GM06990 (cell line): ENCODE data around the gene LLGL1.

Experiments
- DNase-seq: peaks from one replicate; pipeline ENCODE4 v3.0.0-alpha.2; 2011; ENCODE audit not compliant: insufficient read length; ENCODE audit errors: extremely low read depth
- H3K27me3 ChIP-seq: replicated peaks from 2 replicates; pipeline ENCODE4 v1.6.0; 2011; ENCODE audit warnings: low read length; ENCODE audit not compliant: control insufficient read depth, insufficient read depth
- H3K36me3 ChIP-seq: 2 replicates; pipeline ENCODE4 v1.5.1; 2011; ENCODE audit warnings: low read length; ENCODE audit not compliant: control insufficient read depth, insufficient read depth
- H3K4me3 ChIP-seq: replicated peaks from 2 replicates; pipeline ENCODE4 v1.5.1; 2011; ENCODE audit warnings: low read depth, mild to moderate bottlenecking, control low read depth, low read length
- CTCF ChIP-seq: IDR thresholded peaks from 2 replicates; pipeline ENCODE4 v1.5.1; 2011; ENCODE audit warnings: low read length, control low read depth, mild to moderate bottlenecking, inconsistent platforms; ENCODE audit not compliant: insufficient read depth, poor library complexity, severe bottlenecking

Gene LLGL1

GRCh38 chr17:18185391-18185790 is 40.0 kb upstream of the LLGL1 start:
- DNase-seq = no peak
- Histone ChIP-seq H3K4me3 (peak overlapping the region; percentile 74), H3K27me3 (no peaks in the 10 kb centered on the region), H3K36me3 (peaks cover 4% of the 10 kb centered on the region)
- no peak for TF ChIP-seq CTCF

- Histone ChIP-seq H3K27me3 (no peaks in the 10 kb centered on the region), H3K36me3 (peaks cover 4% of the 10 kb centered on the region), H3K4me3 (peak overlapping the region; percentile 74)
- no peak for TF ChIP-seq CTCF
- DNase-seq = no peak
These were observed 39.4 kb upstream of the LLGL1 start for GRCh38 chr17:18185832-18186626.

- no peak for DNase-seq
- TF ChIP-seq CTCF = no peak
- peaks cover 4% of the 10 kb centered on the region for H3K36me3 ChIP-seq
- H3K4me3 ChIP-seq = peak overlapping the region; percentile 74
- no peaks in the 10 kb centered on the region for H3K27me3 ChIP-seq
These were observed 38.8 kb upstream of the LLGL1 start for GRCh38 chr17:18186627-18186982.

- DNase-seq = no peak
- Histone ChIP-seq H3K4me3 (peak overlapping the region; percentile 74), H3K27me3 (no peaks in the 10 kb centered on the region), H3K36me3 (peaks cover 4% of the 10 kb centered on the region)
- TF ChIP-seq CTCF = no peak
These were observed 38.2 kb upstream of the LLGL1 start for GRCh38 chr17:18187226-18187625.

- no peaks in the 10 kb centered on the region for H3K27me3 ChIP-seq
- no peak for TF ChIP-seq CTCF
- peaks cover 6% of the 10 kb centered on the region for H3K36me3 ChIP-seq
- DNase-seq = no peak
- peak overlapping the region; percentile 14; the same call in 1 of the 2 replicates for H3K4me3 ChIP-seq
These were observed 37.3 kb upstream of the LLGL1 start for GRCh38 chr17:18187821-18188761.
